ENCODE measurements around the gene KLHL26. TPM values are rescaled to one million over a fixed set of nuclear protein-coding genes. Genes with fewer than 3 reads are reported as not detected.

The KLHL26 gene
- polyA plus RNA-seq, 1 donor from 2014 or later = 4.7 TPM

DNA sequence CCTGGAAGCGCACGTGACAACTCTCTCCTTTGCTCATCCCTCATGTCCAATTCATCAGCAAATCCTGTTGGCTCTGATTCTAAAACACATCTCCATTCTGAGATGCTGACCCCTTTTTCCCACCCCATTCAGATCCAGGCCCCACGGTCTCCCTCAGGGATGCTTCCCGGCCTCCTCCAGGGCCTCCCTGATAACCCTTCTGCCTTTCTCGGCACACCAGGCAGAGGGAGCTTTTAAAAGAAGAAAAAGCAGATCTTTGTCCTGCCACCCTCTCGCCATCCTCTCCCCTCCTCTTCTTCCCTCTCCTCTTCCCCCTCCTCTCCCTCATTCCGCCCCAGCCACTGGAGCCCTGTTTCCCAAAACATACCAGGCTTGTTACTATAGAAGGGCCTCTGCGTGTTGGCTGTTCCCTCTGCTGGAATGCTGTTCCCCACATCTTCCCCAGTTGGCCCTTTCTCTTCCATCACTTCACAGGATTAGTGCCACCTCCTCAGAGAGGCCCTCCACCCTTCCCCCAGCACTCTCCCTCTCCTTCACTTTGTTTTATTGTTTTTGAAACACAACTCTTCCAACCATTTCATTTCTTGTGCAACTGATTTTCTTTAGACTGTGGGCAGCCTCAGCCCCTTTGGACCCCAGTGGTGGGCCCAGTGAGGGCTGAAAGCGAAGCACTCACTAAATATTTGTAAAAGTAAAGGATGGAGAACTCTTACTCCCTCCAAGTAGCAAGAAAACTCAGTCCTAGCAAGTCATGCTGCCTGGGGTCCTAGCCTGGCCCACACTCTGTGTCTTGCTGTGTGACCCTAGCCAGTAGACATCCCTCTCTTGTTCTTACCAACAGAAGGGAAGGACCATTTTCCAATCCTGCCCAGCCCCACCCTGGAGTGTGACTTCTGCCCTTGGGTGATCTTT, 27.8 kb upstream of the KLHL26 start:
- no peaks in the 10 kb centered on the region for H4K20me1 ChIP-seq (ENCODE audit: insufficient read depth)
- H3K4me2 ChIP-seq (ENCODE audit: low read length) = no peak overlapping the region
- H3K9me2 ChIP-seq (ENCODE audit: insufficient read depth, low read length) = no peaks in the 10 kb centered on the region
- H3F3A ChIP-seq (ENCODE audit: insufficient read depth, low read length, poor library complexity, severe bottlenecking) = no peaks in the 10 kb centered on the region
- peak; percentile 53 for TF ChIP-seq EZH2 (IDR thresholded peaks at IDR 0.05; ENCODE audit: borderline replicate concordance, insufficient read depth, low read length, poor library complexity, severe bottlenecking)
- TF ChIP-seq, protein P1, sequence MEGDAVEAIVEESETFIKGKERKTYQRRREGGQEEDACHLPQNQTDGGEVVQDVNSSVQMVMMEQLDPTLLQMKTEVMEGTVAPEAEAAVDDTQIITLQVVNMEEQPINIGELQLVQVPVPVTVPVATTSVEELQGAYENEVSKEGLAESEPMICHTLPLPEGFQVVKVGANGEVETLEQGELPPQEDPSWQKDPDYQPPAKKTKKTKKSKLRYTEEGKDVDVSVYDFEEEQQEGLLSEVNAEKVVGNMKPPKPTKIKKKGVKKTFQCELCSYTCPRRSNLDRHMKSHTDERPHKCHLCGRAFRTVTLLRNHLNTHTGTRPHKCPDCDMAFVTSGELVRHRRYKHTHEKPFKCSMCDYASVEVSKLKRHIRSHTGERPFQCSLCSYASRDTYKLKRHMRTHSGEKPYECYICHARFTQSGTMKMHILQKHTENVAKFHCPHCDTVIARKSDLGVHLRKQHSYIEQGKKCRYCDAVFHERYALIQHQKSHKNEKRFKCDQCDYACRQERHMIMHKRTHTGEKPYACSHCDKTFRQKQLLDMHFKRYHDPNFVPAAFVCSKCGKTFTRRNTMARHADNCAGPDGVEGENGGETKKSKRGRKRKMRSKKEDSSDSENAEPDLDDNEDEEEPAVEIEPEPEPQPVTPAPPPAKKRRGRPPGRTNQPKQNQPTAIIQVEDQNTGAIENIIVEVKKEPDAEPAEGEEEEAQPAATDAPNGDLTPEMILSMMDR (IDR thresholded peaks at IDR 0.05; ENCODE audit: poor library complexity, severe bottlenecking) = no peak
- no peak overlapping the region for H3K27ac ChIP-seq (ENCODE audit: low read length)
- H3K9ac ChIP-seq (ENCODE audit: low read length) = no peak overlapping the region
- no peak overlapping the region for H2AFZ ChIP-seq (ENCODE audit: low read depth, low read length)
- H3K4me3 ChIP-seq (ENCODE audit: low read length) = no peak overlapping the region
- H3K79me2 ChIP-seq (replicated peaks; ENCODE audit: insufficient read depth, low read length) = no peaks in the 10 kb centered on the region
- H3K27me3 ChIP-seq (ENCODE audit: insufficient read depth, low read depth, low read length) = peaks cover 83% of the 10 kb centered on the region
- no peaks in the 10 kb centered on the region for H3K9me3 ChIP-seq (ENCODE audit: low read length)
- no peaks in the 10 kb centered on the region for H3K36me3 ChIP-seq (ENCODE audit: insufficient read depth, low read length)

DNA sequence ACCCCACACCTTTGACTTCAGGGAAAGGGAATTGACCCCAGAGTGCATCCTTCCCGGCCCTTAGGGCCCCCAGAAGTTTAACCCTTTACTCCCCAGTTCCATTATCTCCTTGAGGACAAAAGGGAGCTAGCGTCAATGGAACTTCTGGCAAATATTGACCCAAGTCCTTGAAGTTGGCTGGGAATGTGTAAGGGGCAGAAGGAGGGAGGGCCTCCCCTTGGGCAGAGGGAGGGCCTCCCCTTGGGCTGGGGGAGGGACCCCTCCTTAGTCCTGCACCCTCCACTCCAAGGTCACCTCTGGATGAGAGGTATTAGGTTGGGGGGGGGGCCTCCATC, 27.1 kb upstream of the KLHL26 start:
- H3K4me3 ChIP-seq (ENCODE audit: low read length) = no peak overlapping the region
- H3K36me3 ChIP-seq (ENCODE audit: insufficient read depth, low read length) = no peaks in the 10 kb centered on the region
- no peak overlapping the region for H3K27ac ChIP-seq (ENCODE audit: low read length)
- TF ChIP-seq MXI1 (conservative IDR thresholded peaks at IDR 0.05; ENCODE audit: poor library complexity, severe bottlenecking) (no peak), RAD21 (conservative IDR thresholded peaks at IDR 0.05) (no peak), EP300 (conservative IDR thresholded peaks at IDR 0.05; ENCODE audit: poor library complexity, severe bottlenecking) (no peak), POLR2AphosphoS5 (IDR thresholded peaks at IDR 0.05) (no peak), TAF1 (IDR thresholded peaks at IDR 0.05; ENCODE audit: low read depth) (no peak), EZH2 (IDR thresholded peaks at IDR 0.05; ENCODE audit: borderline replicate concordance, insufficient read depth, low read length, poor library complexity, severe bottlenecking) (no peak), SMC3 (conservative IDR thresholded peaks at IDR 0.05; ENCODE audit: poor library complexity) (no peak)
- TF ChIP-seq, protein P2, sequence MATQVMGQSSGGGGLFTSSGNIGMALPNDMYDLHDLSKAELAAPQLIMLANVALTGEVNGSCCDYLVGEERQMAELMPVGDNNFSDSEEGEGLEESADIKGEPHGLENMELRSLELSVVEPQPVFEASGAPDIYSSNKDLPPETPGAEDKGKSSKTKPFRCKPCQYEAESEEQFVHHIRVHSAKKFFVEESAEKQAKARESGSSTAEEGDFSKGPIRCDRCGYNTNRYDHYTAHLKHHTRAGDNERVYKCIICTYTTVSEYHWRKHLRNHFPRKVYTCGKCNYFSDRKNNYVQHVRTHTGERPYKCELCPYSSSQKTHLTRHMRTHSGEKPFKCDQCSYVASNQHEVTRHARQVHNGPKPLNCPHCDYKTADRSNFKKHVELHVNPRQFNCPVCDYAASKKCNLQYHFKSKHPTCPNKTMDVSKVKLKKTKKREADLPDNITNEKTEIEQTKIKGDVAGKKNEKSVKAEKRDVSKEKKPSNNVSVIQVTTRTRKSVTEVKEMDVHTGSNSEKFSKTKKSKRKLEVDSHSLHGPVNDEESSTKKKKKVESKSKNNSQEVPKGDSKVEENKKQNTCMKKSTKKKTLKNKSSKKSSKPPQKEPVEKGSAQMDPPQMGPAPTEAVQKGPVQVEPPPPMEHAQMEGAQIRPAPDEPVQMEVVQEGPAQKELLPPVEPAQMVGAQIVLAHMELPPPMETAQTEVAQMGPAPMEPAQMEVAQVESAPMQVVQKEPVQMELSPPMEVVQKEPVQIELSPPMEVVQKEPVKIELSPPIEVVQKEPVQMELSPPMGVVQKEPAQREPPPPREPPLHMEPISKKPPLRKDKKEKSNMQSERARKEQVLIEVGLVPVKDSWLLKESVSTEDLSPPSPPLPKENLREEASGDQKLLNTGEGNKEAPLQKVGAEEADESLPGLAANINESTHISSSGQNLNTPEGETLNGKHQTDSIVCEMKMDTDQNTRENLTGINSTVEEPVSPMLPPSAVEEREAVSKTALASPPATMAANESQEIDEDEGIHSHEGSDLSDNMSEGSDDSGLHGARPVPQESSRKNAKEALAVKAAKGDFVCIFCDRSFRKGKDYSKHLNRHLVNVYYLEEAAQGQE (IDR thresholded peaks at IDR 0.05; ENCODE audit: borderline replicate concordance) = no peak
- TF ChIP-seq, protein P1 (IDR thresholded peaks at IDR 0.05; ENCODE audit: poor library complexity, severe bottlenecking) = no peak
- no peak overlapping the region for H2AFZ ChIP-seq (ENCODE audit: low read depth, low read length)
- H4K20me1 ChIP-seq (ENCODE audit: insufficient read depth) = no peaks in the 10 kb centered on the region
- peaks cover 77% of the 10 kb centered on the region for H3K27me3 ChIP-seq (ENCODE audit: insufficient read depth, low read depth, low read length)
- no peaks in the 10 kb centered on the region for H3K79me2 ChIP-seq (replicated peaks; ENCODE audit: insufficient read depth, low read length)
- no peaks in the 10 kb centered on the region for H3K9me2 ChIP-seq (ENCODE audit: insufficient read depth, low read length)
- no peaks in the 10 kb centered on the region for H3K9me3 ChIP-seq (ENCODE audit: low read length)
- no peaks in the 10 kb centered on the region for H3F3A ChIP-seq (ENCODE audit: insufficient read depth, low read length, poor library complexity, severe bottlenecking)
- no peak overlapping the region for H3K9ac ChIP-seq (ENCODE audit: low read length)
- no peak overlapping the region for H3K4me2 ChIP-seq (ENCODE audit: low read length)

All from neural cell (in vitro differentiated cells).